Dendritic cell treated with granulocyte-macrophage colony-stimulating factor and Interleukin-4, amounts not matched to agents 40 ng/mL and 50 ng/mL, for 4 days (primary cell): ENCODE measurements around the gene BLTP1.
"Not testable (repeated sequence)": the region's sequence is repeated elsewhere in the genome, so short reads cannot be mapped to it uniquely, and the experiment has no call there.

ENCODE experiments used
- H3K27ac Mint-ChIP-seq: one replicate; pipeline ENCODE4 v1.8.0; 2022; ENCODE audit warnings: mild to moderate bottlenecking, mixed read lengths
- H3K27me3 Mint-ChIP-seq: one replicate; pipeline ENCODE4 v1.8.0; 2022; ENCODE audit warnings: mild to moderate bottlenecking, mixed read lengths
- H3K36me3 Mint-ChIP-seq: one replicate; pipeline ENCODE4 v1.8.0; 2022; ENCODE audit warnings: low read depth, mixed read lengths
- H3K4me1 Mint-ChIP-seq: one replicate; pipeline ENCODE4 v1.8.0; 2022; ENCODE audit warnings: low read depth, mixed read lengths
- H3K4me3 Mint-ChIP-seq: one replicate; pipeline ENCODE4 v1.8.0; 2022; ENCODE audit warnings: mild to moderate bottlenecking, moderate library complexity, mixed read lengths
- H3K9me3 Mint-ChIP-seq: one replicate; pipeline ENCODE4 v1.8.0; 2022; ENCODE audit warnings: mixed read lengths
- intact Hi-C: fragments of 100-400 bp; cut with micrococcal nuclease; formaldehyde crosslinking; loops from one replicate; pipeline ENCODE4 v1.15.0; 2022

The BLTP1 gene

DNA sequence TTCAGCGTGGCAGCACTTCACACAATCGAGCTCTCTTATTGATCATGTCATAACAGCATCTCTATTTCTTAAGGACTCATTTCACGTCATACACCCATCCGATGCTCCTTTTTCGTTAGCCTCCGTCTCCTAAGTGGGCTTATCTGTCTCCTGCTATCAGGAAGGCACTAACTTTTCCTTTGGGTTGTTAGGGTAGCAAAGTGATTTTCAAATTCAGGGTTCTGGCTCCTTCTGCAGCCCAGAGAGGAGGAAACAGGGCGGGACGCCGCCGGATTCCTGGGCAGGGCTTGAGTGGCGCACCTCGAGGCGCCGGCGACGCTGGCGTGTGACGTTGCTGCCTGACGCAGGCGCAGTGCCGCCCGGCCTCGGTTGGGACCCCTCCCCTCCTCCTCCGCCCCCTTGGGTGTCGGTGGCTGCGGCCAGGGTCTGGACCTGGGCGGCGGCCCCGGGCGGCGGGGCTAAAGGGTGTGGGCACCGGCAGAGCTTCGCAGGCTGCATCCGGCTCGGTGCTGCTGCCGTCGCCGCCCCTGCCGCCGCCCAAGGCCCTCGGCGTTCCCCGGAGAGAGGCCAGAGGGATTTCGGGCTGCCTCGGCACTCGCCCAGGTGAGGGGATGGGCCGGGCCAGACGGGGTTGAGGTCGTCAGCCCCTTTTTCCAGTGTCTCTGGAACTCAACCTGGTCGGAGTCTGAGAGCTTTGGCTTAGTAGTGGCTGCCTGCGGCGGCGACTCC, at the start of gene BLTP1:
TSS of gene BLTP1 (plus strand) at position 350 of the 729 bp plus-strand sequence. CDS start 18,317 bp downstream, outside the sequence.
- peaks cover 24% of the 10 kb centered on the region for H3K36me3 Mint-ChIP-seq
- peak within 1 kb of the TSS; percentile 83 for H3K27ac Mint-ChIP-seq
- H3K4me3 Mint-ChIP-seq = peak within 1 kb of the TSS; percentile 87
- H3K4me1 Mint-ChIP-seq = peaks cover 34% of the 10 kb centered on the region
- intact Hi-C loops = loop anchor here (5.0 kb wide), 1 partner anchor 350 kb away; the partner anchor contains the start of gene EXOSC9
- no peaks in the 10 kb centered on the region for H3K9me3 Mint-ChIP-seq
- no peaks in the 10 kb centered on the region for H3K27me3 Mint-ChIP-seq

- intact Hi-C loops = no loop called here
- no peaks in the 10 kb centered on the region for H3K27me3 Mint-ChIP-seq
- H3K9me3 Mint-ChIP-seq = no peaks in the 10 kb centered on the region
- H3K27ac Mint-ChIP-seq = no peak overlapping the region
- no peaks in the 10 kb centered on the region for H3K36me3 Mint-ChIP-seq
- no peak overlapping the region for H3K4me3 Mint-ChIP-seq
- peaks cover 9% of the 10 kb centered on the region for H3K4me1 Mint-ChIP-seq
These were observed 47.9 kb upstream of the BLTP1 start for GRCh38 chr4:122104184-122104583.

DNA sequence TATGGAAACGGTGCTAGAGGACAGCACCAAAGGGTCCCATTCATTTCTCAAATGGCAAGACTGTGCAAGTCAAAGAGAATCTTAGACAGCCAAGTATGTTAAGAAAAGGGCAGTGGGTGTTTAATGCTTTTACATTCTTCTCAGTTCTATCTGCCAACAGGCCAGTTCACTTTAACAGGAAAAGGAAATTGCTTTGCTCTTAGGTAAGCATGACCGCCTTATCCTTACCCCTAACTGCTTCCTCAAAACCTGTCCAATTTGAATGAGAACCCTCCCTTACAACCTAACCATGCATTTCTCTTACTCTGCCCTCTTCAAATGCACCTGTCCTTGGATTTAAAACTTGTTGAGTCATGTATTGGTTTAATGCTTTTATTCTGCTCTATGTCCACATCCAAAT, 44.5 kb upstream of the BLTP1 start:
- Mint-ChIP-seq H3K36me3 (no peaks in the 10 kb centered on the region), H3K27ac (no peak overlapping the region), H3K4me1 (peaks cover 9% of the 10 kb centered on the region), H3K9me3 (no peaks in the 10 kb centered on the region), H3K4me3 (no peak overlapping the region), H3K27me3 (no peaks in the 10 kb centered on the region)
- intact Hi-C loops = no loop called here

DNA sequence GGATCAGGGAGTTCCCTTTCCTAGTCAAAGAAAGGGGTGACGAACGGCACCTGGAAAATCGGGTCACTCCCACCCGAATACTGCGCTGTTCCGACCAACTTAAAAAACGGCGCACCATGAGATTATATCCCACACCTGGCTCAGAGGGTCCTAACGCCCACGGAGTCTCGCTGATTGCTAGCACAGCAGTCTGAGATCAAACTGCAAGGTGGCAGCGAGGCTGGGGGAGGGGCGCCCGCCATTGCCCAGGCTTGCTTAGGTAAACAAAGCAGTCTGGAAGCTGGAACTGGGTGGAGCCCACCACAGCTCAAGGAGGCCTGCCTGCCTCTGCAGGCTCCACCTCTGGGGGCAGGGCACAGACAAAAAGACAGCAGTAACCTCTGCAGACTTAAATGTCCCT, 41.8 kb upstream of the BLTP1 start:
- H3K4me1 Mint-ChIP-seq, H3K36me3 Mint-ChIP-seq, intact Hi-C loops, H3K27ac Mint-ChIP-seq, H3K27me3 Mint-ChIP-seq, H3K4me3 Mint-ChIP-seq, H3K9me3 Mint-ChIP-seq: not testable (repeated sequence)

GRCh38 chr4:122117743-122118142, 34.4 kb upstream of the BLTP1 start:
- Mint-ChIP-seq H3K4me3 (no peak overlapping the region), H3K27ac (no peak overlapping the region), H3K27me3 (no peaks in the 10 kb centered on the region), H3K9me3 (peaks cover 23% of the 10 kb centered on the region), H3K36me3 (no peaks in the 10 kb centered on the region), H3K4me1 (peaks cover 5% of the 10 kb centered on the region)
- intact Hi-C loops = no loop called here

DNA sequence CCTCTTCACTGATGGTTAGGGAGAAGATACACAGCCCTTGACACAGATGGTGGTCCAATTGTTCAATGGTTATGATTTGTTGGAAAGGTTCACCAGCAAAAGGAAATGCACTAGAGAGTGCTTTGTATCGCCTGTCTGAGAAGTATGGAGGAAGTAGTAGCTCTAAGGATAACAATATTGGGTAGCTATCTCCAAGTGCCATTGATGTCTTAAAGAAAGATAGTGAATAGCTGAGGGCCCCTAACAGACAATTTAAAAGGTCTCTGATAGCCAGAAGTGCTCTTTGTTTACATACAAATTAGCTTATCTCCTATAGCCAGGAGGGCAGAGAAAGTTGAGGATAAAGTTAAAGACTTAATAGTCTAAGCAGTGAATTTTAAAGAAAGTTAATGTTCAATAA, 33.9 kb upstream of the BLTP1 start:
- Mint-ChIP-seq H3K36me3 (no peaks in the 10 kb centered on the region), H3K9me3 (peaks cover 28% of the 10 kb centered on the region), H3K4me1 (peaks cover 5% of the 10 kb centered on the region), H3K27ac (no peak overlapping the region), H3K4me3 (no peak overlapping the region), H3K27me3 (no peaks in the 10 kb centered on the region)
- intact Hi-C loops = no loop called here

GRCh38 chr4:122119739-122120138, 32.4 kb upstream of the BLTP1 start:
- no peak overlapping the region for H3K27ac Mint-ChIP-seq
- intact Hi-C loops = no loop called here

DNA sequence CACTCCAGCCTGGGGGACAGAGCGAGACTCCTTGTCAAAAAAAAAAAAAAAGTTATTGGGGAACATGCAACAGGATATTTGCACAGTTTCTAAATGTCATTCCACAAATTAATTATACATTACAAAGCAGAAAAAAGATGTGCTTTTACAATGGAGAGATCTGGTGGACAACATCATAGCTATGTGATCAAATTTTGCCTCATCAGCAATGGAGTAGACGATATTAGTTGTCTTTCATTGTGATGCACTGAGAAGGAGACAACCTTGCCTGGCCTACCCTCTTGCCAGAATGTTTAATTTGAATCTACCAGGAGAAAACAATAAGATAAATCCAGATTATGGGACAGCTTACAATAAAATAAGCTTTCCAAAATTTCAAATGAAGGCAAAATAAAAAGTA, 30.5 kb upstream of the BLTP1 start:
- Mint-ChIP-seq H3K4me3 (no peak overlapping the region), H3K36me3 (no peaks in the 10 kb centered on the region), H3K4me1 (peaks cover 5% of the 10 kb centered on the region), H3K9me3 (peaks cover 35% of the 10 kb centered on the region), H3K27ac (no peak overlapping the region), H3K27me3 (no peaks in the 10 kb centered on the region)
- intact Hi-C loops = no loop called here

More at GRCh38 chr4:122119739-122120138, 32.4 kb upstream of the BLTP1 start:
- Mint-ChIP-seq H3K4me1 (peaks cover 5% of the 10 kb centered on the region), H3K36me3 (no peaks in the 10 kb centered on the region), H3K4me3 (no peak overlapping the region), H3K9me3 (peaks cover 35% of the 10 kb centered on the region), H3K27me3 (no peaks in the 10 kb centered on the region)

DNA sequence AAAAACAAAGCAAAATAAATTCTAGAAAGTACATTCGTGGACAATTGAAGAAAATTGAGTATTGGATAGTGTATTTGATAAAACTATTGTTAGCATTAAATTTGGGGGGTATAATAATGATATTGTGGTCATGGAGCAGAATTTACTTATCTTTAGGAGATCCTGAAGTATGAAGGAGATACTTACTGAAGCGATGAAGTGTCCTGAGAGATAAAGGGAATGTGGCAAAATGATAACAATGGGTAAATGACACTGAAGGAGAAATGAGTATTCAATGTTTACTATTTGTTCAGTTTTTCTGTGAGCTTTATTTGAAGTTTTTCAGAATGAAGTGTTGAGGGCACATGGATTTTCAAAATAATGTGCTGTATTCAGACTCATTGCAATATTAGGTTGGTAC, 30.0 kb upstream of the BLTP1 start:
- intact Hi-C loops = no loop called here
- no peak overlapping the region for H3K27ac Mint-ChIP-seq
- H3K4me1 Mint-ChIP-seq = peaks cover 5% of the 10 kb centered on the region
- H3K36me3 Mint-ChIP-seq = no peaks in the 10 kb centered on the region
- no peaks in the 10 kb centered on the region for H3K27me3 Mint-ChIP-seq
- H3K9me3 Mint-ChIP-seq = peaks cover 35% of the 10 kb centered on the region
- H3K4me3 Mint-ChIP-seq = no peak overlapping the region

GRCh38 chr4:122129061-122129460, 23.1 kb upstream of the BLTP1 start:
- H3K9me3 Mint-ChIP-seq = no peaks in the 10 kb centered on the region
- no peaks in the 10 kb centered on the region for H3K36me3 Mint-ChIP-seq
- no peaks in the 10 kb centered on the region for H3K27me3 Mint-ChIP-seq
- H3K4me3 Mint-ChIP-seq = no peak overlapping the region
- intact Hi-C loops = no loop called here
- no peak overlapping the region for H3K27ac Mint-ChIP-seq
- no peaks in the 10 kb centered on the region for H3K4me1 Mint-ChIP-seq

DNA sequence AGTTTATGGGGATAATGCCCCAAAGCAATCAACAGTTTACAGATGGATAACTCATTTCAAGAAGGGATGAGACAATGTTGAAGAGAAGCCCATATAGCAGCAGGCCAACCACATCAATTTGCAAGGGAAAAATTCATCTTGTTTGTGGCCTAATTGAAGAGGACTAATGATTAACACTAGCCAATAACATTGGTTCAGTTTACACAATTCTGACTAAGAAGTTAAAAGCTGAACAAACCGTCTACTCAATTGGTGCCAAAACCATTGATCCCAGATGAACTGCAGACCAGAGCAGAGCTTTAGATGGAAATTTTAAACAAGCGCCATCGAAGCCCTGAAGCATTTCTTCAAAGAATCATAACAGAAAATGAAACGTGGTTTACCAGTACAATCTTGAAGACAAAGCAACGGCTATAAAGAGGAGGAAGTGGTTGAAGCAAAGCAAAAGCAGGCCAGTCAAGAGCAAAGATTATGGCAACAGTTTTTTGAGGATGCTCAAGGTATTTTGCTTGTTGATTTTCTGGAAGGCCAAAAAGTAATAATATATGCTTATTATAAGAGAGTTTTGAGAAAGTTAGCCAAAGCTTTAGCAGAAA, 20.5 kb upstream of the BLTP1 start:
- Mint-ChIP-seq H3K4me3 (no peak overlapping the region), H3K27ac (no peak overlapping the region)
- intact Hi-C loops = no loop called here

GRCh38 chr4:122132891-122133290, 19.2 kb upstream of the BLTP1 start:
- no peaks in the 10 kb centered on the region for H3K9me3 Mint-ChIP-seq
- H3K4me3 Mint-ChIP-seq = no peak overlapping the region
- no peaks in the 10 kb centered on the region for H3K4me1 Mint-ChIP-seq
- no peaks in the 10 kb centered on the region for H3K27me3 Mint-ChIP-seq
- no peak overlapping the region for H3K27ac Mint-ChIP-seq
- H3K36me3 Mint-ChIP-seq = no peaks in the 10 kb centered on the region
- intact Hi-C loops = no loop called here

More for the DNA sequence above, 20.5 kb upstream of the BLTP1 start:
- Mint-ChIP-seq H3K4me1 (no peaks in the 10 kb centered on the region), H3K9me3 (no peaks in the 10 kb centered on the region), H3K36me3 (no peaks in the 10 kb centered on the region), H3K27me3 (no peaks in the 10 kb centered on the region)

DNA sequence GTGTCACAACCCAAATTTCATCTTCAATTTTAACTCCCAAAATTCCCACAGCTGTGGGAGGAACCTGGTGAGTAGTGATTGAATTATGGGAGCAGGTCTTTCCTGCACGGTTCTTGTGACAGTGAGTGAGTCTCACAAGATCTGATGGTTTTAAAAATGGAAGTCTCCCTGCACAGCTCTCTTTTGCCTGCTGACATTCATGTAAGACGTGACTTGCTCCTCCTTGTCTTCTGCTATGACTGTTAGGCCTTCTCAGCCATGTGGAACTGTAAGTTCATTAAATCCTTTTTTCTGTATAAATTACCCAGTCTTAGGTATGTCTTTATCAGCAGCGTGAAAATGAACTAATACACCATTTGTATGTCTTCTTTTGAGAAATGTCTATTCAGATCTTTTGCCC, 13.0 kb upstream of the BLTP1 start:
- H3K27me3 Mint-ChIP-seq = peaks cover 6% of the 10 kb centered on the region
- no peaks in the 10 kb centered on the region for H3K36me3 Mint-ChIP-seq
- H3K9me3 Mint-ChIP-seq = no peaks in the 10 kb centered on the region
- intact Hi-C loops = no loop called here
- H3K4me3 Mint-ChIP-seq = no peak overlapping the region
- H3K4me1 Mint-ChIP-seq = no peaks in the 10 kb centered on the region
- no peak overlapping the region for H3K27ac Mint-ChIP-seq

DNA sequence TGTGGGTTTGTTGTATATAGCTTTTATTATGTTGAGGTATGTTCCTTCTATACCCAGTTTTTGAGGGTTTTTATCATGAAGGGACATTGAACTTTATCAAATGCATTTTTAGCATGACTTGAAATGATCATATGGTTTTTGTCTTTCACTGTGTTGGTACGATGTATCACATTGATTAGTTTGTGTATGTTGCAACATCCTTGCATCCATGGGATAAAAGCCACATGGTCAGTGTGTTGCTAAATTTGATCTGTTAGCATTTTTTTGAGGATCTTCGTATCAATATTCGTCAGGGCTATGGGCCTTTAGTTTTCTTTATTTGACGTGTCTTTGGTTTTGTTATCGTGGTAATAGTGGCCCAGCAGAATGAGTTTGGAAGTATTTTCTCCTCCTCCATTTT, 11.3 kb upstream of the BLTP1 start:
- Mint-ChIP-seq H3K27ac (no peak overlapping the region), H3K4me1 (no peaks in the 10 kb centered on the region), H3K27me3 (peaks cover 13% of the 10 kb centered on the region), H3K4me3 (no peak overlapping the region), H3K36me3 (no peaks in the 10 kb centered on the region), H3K9me3 (no peaks in the 10 kb centered on the region)
- intact Hi-C loops = no loop called here

GRCh38 chr4:122142687-122143086, 9.4 kb upstream of the BLTP1 start:
- Mint-ChIP-seq H3K9me3 (no peaks in the 10 kb centered on the region), H3K27ac (no peak overlapping the region), H3K36me3 (no peaks in the 10 kb centered on the region), H3K4me1 (no peaks in the 10 kb centered on the region), H3K27me3 (peaks cover 13% of the 10 kb centered on the region), H3K4me3 (no peak overlapping the region)
- intact Hi-C loops = no loop called here
